HG02970 (cell line): ENCODE measurements around the gene KLF8.

Experiments
- ATAC-seq: cut with Tn5 transposase; IDR thresholded peaks from one replicate; pipeline ENCODE4 v1.9.1; 2021; ENCODE audit warnings: mild to moderate bottlenecking, moderate library complexity, moderate number of reproducible peaks; ENCODE audit not compliant: unreplicated experiment, low FRiP score

KLF8 gene

GRCh38 chrX:56308726-56309125, 76.6 kb downstream of the KLF8 start:
- no peak for ATAC-seq

DNA sequence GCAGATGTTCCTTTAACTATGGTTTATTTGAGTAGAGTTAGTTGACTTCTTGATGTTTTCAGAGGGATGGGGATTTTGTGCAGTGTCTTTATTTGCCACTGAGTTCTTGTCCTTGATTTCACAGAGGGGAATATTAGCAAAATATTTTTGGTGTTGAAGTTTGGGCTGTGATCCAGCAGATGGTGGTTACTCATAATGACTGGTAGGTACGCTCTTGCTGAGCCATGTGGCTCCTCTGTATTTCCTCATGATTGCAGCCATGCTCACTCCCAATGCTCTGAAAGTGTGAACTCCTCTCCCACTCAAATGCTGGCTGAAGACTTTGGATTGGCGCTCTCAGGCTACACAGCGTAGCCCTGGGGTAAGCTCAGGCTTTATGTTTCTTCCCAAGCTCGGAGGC, 77.7 kb downstream of the KLF8 start:
- ATAC-seq = no peak

DNA sequence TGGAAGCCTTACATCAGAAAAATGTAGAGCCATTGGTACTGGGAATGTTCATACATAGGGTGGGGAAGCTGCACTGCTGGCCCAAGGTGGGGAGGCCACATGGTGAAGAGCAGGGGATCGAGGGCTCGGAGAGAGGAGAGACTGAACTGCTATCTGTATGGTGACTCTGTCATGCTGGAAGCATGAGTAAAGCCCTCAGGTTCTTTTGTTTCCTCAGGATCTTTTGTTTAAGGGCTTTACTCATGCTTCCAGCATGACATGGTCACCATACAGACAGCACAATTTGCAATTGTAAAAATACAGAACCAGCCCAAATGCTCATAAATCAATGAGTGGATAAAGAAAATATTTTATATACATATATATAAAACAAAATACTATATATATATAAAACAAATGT, 78.4 kb downstream of the KLF8 start:
- ATAC-seq = no peak

GRCh38 chrX:56313308-56313707, 81.2 kb downstream of the KLF8 start:
- no peak for ATAC-seq

DNA sequence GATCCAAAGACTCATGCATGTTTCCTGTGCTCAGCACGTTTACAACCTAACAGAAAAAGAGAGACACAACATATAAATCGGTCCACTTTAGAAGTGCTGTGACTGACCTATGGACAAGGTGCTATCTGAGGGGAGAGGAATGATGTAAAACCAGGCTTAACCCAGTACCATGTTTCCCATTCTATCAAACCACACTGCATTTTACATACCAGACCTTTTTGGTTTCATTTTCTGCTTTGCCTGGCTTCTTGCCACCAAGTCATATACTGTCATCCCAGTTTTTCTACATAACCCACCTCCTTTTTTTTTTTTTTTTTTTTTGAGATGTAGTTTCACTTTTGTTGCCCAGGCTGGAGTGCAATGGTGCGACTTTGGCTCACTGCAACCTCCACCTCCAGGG, 82.2 kb downstream of the KLF8 start:
- ATAC-seq = no peak

- no peak for ATAC-seq
Observed at GRCh38 chrX:56318076-56318475, 85.9 kb downstream of the KLF8 start.

DNA sequence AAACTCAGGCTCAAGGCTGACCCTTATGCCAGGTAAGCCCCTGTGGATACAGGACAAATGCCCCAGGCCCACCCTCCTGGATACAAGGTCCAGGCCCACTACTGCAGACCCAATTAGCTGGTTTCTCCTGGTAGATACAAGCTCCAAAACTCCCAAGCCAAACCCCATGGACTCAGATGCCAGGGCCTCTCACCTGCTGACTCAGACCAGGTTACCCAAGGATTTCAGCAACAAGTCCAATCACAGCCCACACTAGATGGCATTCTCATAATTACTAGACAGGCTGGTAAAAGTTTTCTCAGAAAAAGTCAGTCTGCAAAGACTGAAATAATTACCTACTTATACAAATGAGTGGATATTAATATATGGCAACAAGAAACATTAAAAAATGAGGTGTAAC, 87.0 kb downstream of the KLF8 start:
- ATAC-seq = no peak
